OCI-LY7 (cell line): Measurements from ENCODE around the gene CHN1. TPM values are rescaled to one million over a fixed set of nuclear protein-coding genes. Genes with fewer than 3 reads are reported as not detected.

Source experiments
- BruUV-seq: library from RNA; stranded (reverse); fragments of 400-500 nt; replicated peaks from 2 replicates; lab custom pipeline; 2021; lab: Mats Ljungman, UMichigan
- CTCF ChIA-PET: fragments of 300-600 bp; sonication (Branson Sonifier 250); formaldehyde crosslinking; loops from one replicate; lab custom pipeline; 2022; ENCODE audit warnings: antibody characterized with exemption; ENCODE audit not compliant: unreplicated experiment; lab: Charles Lee
- POLR2A ChIA-PET: fragments of 300-600 bp; sonication (Branson Sonifier 250); formaldehyde crosslinking; loops from one replicate; lab custom pipeline; 2022; ENCODE audit warnings: antibody characterized with exemption; lab: Charles Lee
- DNase-seq: peaks from one replicate; pipeline ENCODE4 v3.0.0-alpha.2; 2015; ENCODE audit warnings: low spot score
- H2AFZ ChIP-seq: fragments of 200-600 bp; sonication (generic), shearing (Covaris generic); 2 replicates; pipeline ENCODE4 v1.6.1; 2014; ENCODE audit warnings: mild to moderate bottlenecking, antibody characterized with exemption, low read length, moderate library complexity
- H3K27ac ChIP-seq: fragments of 200-600 bp; sonication (generic); 2 replicates; pipeline ENCODE4 v1.5.1; 2014; ENCODE audit warnings: mixed run types, low read depth, mild to moderate bottlenecking, moderate library complexity, low read length, inconsistent platforms; ENCODE audit not compliant: poor library complexity, severe bottlenecking
- H3K36me3 ChIP-seq: fragments of 200-600 bp; sonication (generic); 2 replicates; pipeline ENCODE4 v1.6.1; 2014; ENCODE audit warnings: mild to moderate bottlenecking, antibody characterized with exemption, low read length, moderate library complexity, mixed read lengths; ENCODE audit not compliant: insufficient read depth
- H3K4me1 ChIP-seq: fragments of 200-600 bp; sonication (generic); 2 replicates; pipeline ENCODE4 v1.5.1; 2014; ENCODE audit warnings: mild to moderate bottlenecking, low read length; ENCODE audit not compliant: insufficient read depth, poor library complexity, severe bottlenecking
- H3K4me2 ChIP-seq: fragments of 200-600 bp; sonication (generic); 2 replicates; pipeline ENCODE4 v1.6.1; 2014; ENCODE audit warnings: mild to moderate bottlenecking, low read length
- H3K4me3 ChIP-seq: fragments of 200-600 bp; sonication (generic); 2 replicates; pipeline ENCODE4 v1.5.1; 2014; ENCODE audit warnings: mild to moderate bottlenecking, low read depth, low read length; ENCODE audit not compliant: poor library complexity, severe bottlenecking
- H3K79me2 ChIP-seq: fragments of 200-600 bp; sonication (generic); 2 replicates; pipeline ENCODE4 v1.6.1; 2016; ENCODE audit warnings: low read depth, mild to moderate bottlenecking, low read length, moderate library complexity, mixed read lengths; ENCODE audit not compliant: insufficient read depth
- H3K9me2 ChIP-seq: fragments of 200-600 bp; sonication (generic); 2 replicates; pipeline ENCODE4 v1.6.1; 2016; ENCODE audit warnings: mild to moderate bottlenecking, low read length, mixed read lengths; ENCODE audit not compliant: insufficient read depth
- H3K9me3 ChIP-seq: fragments of 200-600 bp; sonication (generic); 2 replicates; pipeline ENCODE4 v1.6.1; 2014; ENCODE audit warnings: mild to moderate bottlenecking, mixed run types, low read length, mixed read lengths
- H4K20me1 ChIP-seq: fragments of 200-600 bp; sonication (generic); 2 replicates; pipeline ENCODE4 v1.6.1; 2014; ENCODE audit warnings: mild to moderate bottlenecking, antibody characterized with exemption, low read length, moderate library complexity, mixed read lengths; ENCODE audit not compliant: insufficient read depth
- CTCF ChIP-seq: fragments of 200-600 bp; sonication (generic); conservative IDR thresholded peaks from 2 replicates; pipeline ENCODE4 v1.5.1; 2014; ENCODE audit warnings: mild to moderate bottlenecking, antibody characterized with exemption, low read length, moderate library complexity, mixed read lengths
- EZH2phosphoT487 ChIP-seq: fragments of 200-600 bp; sonication (generic); IDR thresholded peaks from 2 replicates; pipeline ENCODE4 v1.6.1; 2018; ENCODE audit warnings: low read depth, borderline replicate concordance, mild to moderate bottlenecking, mixed run types, antibody characterized with exemption, low read length, moderate library complexity, mixed read lengths
- intact Hi-C: fragments of 100-400 bp; cut with micrococcal nuclease; formaldehyde crosslinking; loops from one replicate; pipeline ENCODE4 v1.10.0; 2022; ENCODE audit not compliant: unreplicated experiment
- total RNA-seq, 2 experiments: library from RNA; depleted of rRNA in 1 of 2; stranded (reverse); fragments of >200 nt in 1 of 2; shearing (Covaris generic) in 1 of 2; gene quantifications; 2 replicates each; pipeline ENCODE4 v1.2.3, GENCODE V29; 2014 to 2022

Gene CHN1
- total RNA-seq, 2 experiments from 2014 or later, result 0.44 TPM; not detected in 1

- no peak overlapping the region for H3K4me3 ChIP-seq
- no peaks in the 10 kb centered on the region for H3K79me2 ChIP-seq
- H4K20me1 ChIP-seq, result no peaks in the 10 kb centered on the region
- intact Hi-C loops, result no loop called here
- no peaks in the 10 kb centered on the region for H3K36me3 ChIP-seq
- TF ChIP-seq CTCF (no peak), EZH2phosphoT487 (no peak)
- ChIA-PET POLR2A (interaction anchor here (0.6 to 1.2 kb wide), 2 partner anchors 22 to 27 kb away, joined by 3 to 4 read pairs; no protein-coding TSS in a partner anchor), CTCF (no interaction called here)
- H3K27ac ChIP-seq, result no peak overlapping the region
- no peaks in the 10 kb centered on the region for H3K9me3 ChIP-seq
- BruUV-seq, result no TSS peak
- H2AFZ ChIP-seq, result no peak overlapping the region
- DNase-seq, result no peak
- no peaks in the 10 kb centered on the region for H3K4me1 ChIP-seq
- H3K4me2 ChIP-seq, result no peak overlapping the region
- H3K9me2 ChIP-seq, result no peaks in the 10 kb centered on the region
Measured at GRCh38 chr2:174827371-174828369, 177.5 kb downstream of the CHN1 start.

- CTCF ChIA-PET, result no interaction called here
- POLR2A ChIA-PET, result interaction anchor here (1.2 kb wide), 1 partner anchor 21 kb away, joined by 3 read pairs; no protein-coding TSS in a partner anchor
- no peak overlapping the region for H2AFZ ChIP-seq
- intact Hi-C loops, result no loop called here
- no peak overlapping the region for H3K4me2 ChIP-seq
- no peaks in the 10 kb centered on the region for H3K4me1 ChIP-seq
- no peak overlapping the region for H3K4me3 ChIP-seq
- H4K20me1 ChIP-seq, result no peaks in the 10 kb centered on the region
- BruUV-seq, result no TSS peak
- TF ChIP-seq EZH2phosphoT487 (no peak), CTCF (no peak)
- H3K79me2 ChIP-seq, result no peaks in the 10 kb centered on the region
- DNase-seq, result no peak
- no peaks in the 10 kb centered on the region for H3K36me3 ChIP-seq
- no peaks in the 10 kb centered on the region for H3K9me2 ChIP-seq
- no peak overlapping the region for H3K27ac ChIP-seq
- no peaks in the 10 kb centered on the region for H3K9me3 ChIP-seq
Measured at GRCh38 chr2:174826051-174826450, 179.1 kb downstream of the CHN1 start.
